Colonic mucosa (tissue), 4 donors: ENCODE data around the gene RCBTB1. TPM values are rescaled to one million over a fixed set of nuclear protein-coding genes. Genes with fewer than 3 reads are reported as not detected.
"Not testable (repeated sequence)": the region's sequence is repeated elsewhere in the genome, so short reads cannot be mapped to it uniquely, and the experiment has no call there.

Source experiments
- DNase-seq: peaks from one replicate; pipeline ENCODE4 v3.0.0-alpha.2; 2020
- H3K27ac ChIP-seq: fragments of 200-600 bp; one replicate; pipeline ENCODE4 v1.8.0; 2021
- H3K27me3 ChIP-seq: fragments of 200-600 bp; one replicate; pipeline ENCODE4 v1.8.0; 2021
- H3K36me3 ChIP-seq: fragments of 200-600 bp; one replicate; pipeline ENCODE4 v1.8.0; 2021
- H3K4me1 ChIP-seq: fragments of 200-600 bp; one replicate; pipeline ENCODE4 v1.8.0; 2021; ENCODE audit warnings: mild to moderate bottlenecking
- H3K4me3 ChIP-seq: fragments of 200-600 bp; one replicate; pipeline ENCODE4 v1.8.0; 2021
- H3K9ac ChIP-seq, 2 donors: one replicate each; pipeline ENCODE4 v1.7.0; 2013; ENCODE audit warnings: control low read depth in 2 of 2, low read depth in 2 of 2, low read length in 2 of 2
- H3K9me3 ChIP-seq: fragments of 200-600 bp; one replicate; pipeline ENCODE4 v1.8.0; 2021
- CTCF ChIP-seq: fragments of 200-600 bp; IDR thresholded peaks from one replicate; pipeline ENCODE4 v1.8.0; 2022; ENCODE audit warnings: antibody characterized with exemption, mild to moderate bottlenecking
- intact Hi-C: fragments of 100-400 bp; cut with DNase I; formaldehyde crosslinking; loops from one replicate; pipeline ENCODE4 v1.14.1; 2022
- total RNA-seq, 2 donors: library from RNA; stranded (reverse); fragmentation: NEBNext Ultra II Directional in 1 of 2; extraction: Animal tissue kit (Norgen Biotek cat#: 25700) in 1 of 2; gene quantifications; one replicate each; pipeline ENCODE4 v1.2.1, GENCODE V29; 2021
- donor health status: healthy.
- donor health status: DM: no; HTN: no; CAD: no.
- donor health status: DM: no; HTN: no; CAD: no.

Gene RCBTB1
- total RNA-seq, 2 donors from 2014 or later, result 6.2 to 7.5 TPM

GRCh38 chr13:49602005-49602404 is 16.6 kb upstream of the RCBTB1 start:
- Histone ChIP-seq H3K9ac (no peak overlapping the region), H3K9me3 (no peaks in the 10 kb centered on the region), H3K27ac (no peak overlapping the region), H3K4me1 (no peaks in the 10 kb centered on the region), H3K36me3 (no peaks in the 10 kb centered on the region), H3K4me3 (no peak overlapping the region), H3K27me3 (no peaks in the 10 kb centered on the region)
- no peak for TF ChIP-seq CTCF
- intact Hi-C loops, result no loop called here
- DNase-seq, result no peak

GRCh38 chr13:49597043-49597641 is 11.8 kb upstream of the RCBTB1 start:
- Histone ChIP-seq H3K27ac (no peak overlapping the region), H3K4me1 (no peaks in the 10 kb centered on the region)
- intact Hi-C loops, result no loop called here

GRCh38 chr13:49596221-49596620 is 10.9 kb upstream of the RCBTB1 start:
- Histone ChIP-seq H3K9ac (no peak overlapping the region), H3K4me1 (no peaks in the 10 kb centered on the region), H3K4me3 (no peak overlapping the region), H3K36me3 (no peaks in the 10 kb centered on the region), H3K27me3 (no peaks in the 10 kb centered on the region), H3K27ac (no peak overlapping the region), H3K9me3 (no peaks in the 10 kb centered on the region)
- TF ChIP-seq CTCF, result no peak
- intact Hi-C loops, result no loop called here
- DNase-seq, result no peak

More at GRCh38 chr13:49597043-49597641, 11.8 kb upstream of the RCBTB1 start:
- no peak for TF ChIP-seq CTCF
- Histone ChIP-seq H3K9me3 (no peaks in the 10 kb centered on the region), H3K9ac (no peak overlapping the region), H3K36me3 (no peaks in the 10 kb centered on the region), H3K4me3 (no peak overlapping the region), H3K27me3 (no peaks in the 10 kb centered on the region)
- DNase-seq, result no peak

- H3K36me3 ChIP-seq, result no peaks in the 10 kb centered on the region
- no peak overlapping the region for H3K27ac ChIP-seq
- no peaks in the 10 kb centered on the region for H3K9me3 ChIP-seq
- no peak for TF ChIP-seq CTCF
- intact Hi-C loops, result no loop called here
- no peak overlapping the region for H3K9ac ChIP-seq
- DNase-seq, result no peak
- no peak overlapping the region for H3K4me3 ChIP-seq
- no peaks in the 10 kb centered on the region for H3K27me3 ChIP-seq
- no peaks in the 10 kb centered on the region for H3K4me1 ChIP-seq
Measured at GRCh38 chr13:49594576-49594975, 9.2 kb upstream of the RCBTB1 start.

GRCh38 chr13:49593876-49594275 is 8.5 kb upstream of the RCBTB1 start:
- H3K9ac ChIP-seq, H3K27me3 ChIP-seq, H3K27ac ChIP-seq, H3K36me3 ChIP-seq, H3K4me3 ChIP-seq, DNase-seq, intact Hi-C loops, H3K4me1 ChIP-seq, H3K9me3 ChIP-seq: not testable (repeated sequence)

- H3K4me3 ChIP-seq, H3K27ac ChIP-seq, H3K4me1 ChIP-seq, H3K9me3 ChIP-seq, H3K9ac ChIP-seq, DNase-seq, H3K27me3 ChIP-seq, H3K36me3 ChIP-seq, intact Hi-C loops: not testable (repeated sequence)
Measured at GRCh38 chr13:49590714-49591113, 5.4 kb upstream of the RCBTB1 start.
